ENCODE results near the gene ARHGAP42. TPM values are rescaled to one million over a fixed set of nuclear protein-coding genes. Genes with fewer than 3 reads are reported as not detected.

The ARHGAP42 gene
- polyA plus RNA-seq, 1 donor: 25.6 TPM

DNA sequence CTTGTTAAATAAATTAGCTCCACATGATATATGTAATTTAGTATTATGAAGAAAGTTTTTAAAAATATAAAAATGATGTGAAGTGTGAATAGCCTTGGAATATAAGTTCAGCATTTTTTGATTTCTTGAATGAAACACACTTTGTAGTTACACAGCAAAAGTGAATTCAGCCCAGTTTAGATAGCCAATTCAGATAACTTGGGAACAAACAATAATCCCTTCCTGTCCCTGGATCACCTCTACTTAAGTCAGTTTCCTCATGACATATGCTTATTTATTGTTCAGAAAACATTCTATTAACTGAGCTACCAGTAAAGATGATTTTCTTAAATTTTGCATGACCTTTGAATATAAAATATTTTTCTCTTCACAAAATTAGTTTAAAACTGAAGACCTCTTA, 335.2 kb downstream of the ARHGAP42 start:
- no peak for DNase-seq (ENCODE audit: low read depth)

- DNase-seq (ENCODE audit: low read depth): no peak
These were observed 341.6 kb downstream of the ARHGAP42 start for GRCh38 chr11:101028644-101029043.

GRCh38 chr11:101030015-101030414, 342.9 kb downstream of the ARHGAP42 start:
- no peak for DNase-seq (ENCODE audit: low read depth)

DNA sequence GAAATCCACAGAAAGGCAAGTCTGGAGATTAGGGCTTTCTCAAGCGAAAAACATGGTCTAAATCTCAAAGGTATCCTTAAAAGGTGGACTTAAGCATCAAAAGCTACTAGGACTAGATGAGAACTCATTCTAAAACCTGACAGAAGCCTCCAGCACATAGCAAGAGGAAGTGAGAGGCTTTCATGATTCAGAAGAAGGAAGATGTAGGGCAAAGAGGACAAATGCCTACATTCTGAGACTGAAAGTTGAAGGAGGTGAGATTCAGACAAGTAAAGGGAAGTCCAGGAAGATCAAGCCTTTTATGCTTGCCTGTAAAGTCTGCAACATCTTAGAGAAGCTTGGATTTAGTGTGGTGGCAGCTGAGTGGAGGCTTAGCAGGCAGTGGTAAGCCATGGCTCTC, 343.6 kb downstream of the ARHGAP42 start:
- DNase-seq (ENCODE audit: low read depth): no peak

DNA sequence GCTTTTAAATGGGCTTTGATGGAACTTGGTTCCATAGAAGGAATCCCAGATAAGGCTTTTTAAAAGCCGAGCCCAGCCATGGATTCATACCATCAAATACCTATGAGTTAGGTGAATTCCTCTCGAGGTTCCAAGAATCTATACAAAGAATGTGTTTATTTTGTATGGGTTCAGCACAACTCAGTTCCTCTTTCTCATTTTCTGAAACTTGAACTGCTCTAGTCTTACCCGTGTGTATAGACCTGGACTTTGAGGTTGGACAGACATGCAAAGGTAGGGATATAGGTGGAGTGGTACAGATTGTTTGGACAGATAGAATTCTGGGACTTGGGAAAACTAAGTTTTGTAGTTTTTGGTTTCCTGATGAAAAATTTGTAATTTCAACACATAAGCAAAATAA, 344.6 kb downstream of the ARHGAP42 start:
- no peak for DNase-seq (ENCODE audit: low read depth)

DNA sequence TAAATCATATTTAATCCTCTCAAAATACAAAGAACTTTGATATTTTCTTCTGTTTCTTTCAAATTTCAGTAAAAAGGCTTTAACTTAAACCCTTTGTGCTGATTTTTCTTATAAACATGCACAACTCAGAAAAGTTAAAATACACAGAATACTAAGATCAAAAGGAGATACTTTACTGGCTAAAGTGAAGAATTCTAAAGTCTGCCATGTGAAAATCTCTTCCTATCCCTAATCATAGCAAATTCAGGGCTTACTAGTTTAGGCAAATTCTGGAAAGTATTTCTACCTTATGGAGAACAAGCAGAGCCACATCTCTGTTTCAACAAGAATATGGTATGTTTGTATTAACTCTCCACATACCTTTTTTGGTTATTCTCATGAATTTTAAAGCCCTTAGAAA, 345.9 kb downstream of the ARHGAP42 start:
- DNase-seq (ENCODE audit: low read depth): no peak

DNA sequence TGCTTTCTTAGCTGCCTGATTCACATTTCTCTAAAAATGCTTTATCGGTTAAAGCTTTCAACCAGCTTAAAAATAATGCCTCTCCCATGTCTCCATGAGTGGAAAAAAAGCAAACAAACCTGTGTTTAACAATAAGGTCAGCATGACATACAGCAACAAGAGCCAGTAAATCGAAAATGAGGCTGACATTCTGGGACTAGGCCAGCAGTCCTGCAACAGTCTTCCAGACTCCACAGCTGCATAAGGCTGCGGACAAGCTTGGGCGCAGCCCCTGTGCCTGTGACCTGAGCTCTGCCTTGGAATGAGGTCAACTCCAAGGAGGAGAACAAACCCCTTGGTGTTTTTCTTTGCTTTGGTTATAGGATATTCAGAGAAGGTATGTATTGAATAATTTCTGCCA, 347.0 kb downstream of the ARHGAP42 start:
- DNase-seq (ENCODE audit: low read depth): peak; percentile 81

DNA sequence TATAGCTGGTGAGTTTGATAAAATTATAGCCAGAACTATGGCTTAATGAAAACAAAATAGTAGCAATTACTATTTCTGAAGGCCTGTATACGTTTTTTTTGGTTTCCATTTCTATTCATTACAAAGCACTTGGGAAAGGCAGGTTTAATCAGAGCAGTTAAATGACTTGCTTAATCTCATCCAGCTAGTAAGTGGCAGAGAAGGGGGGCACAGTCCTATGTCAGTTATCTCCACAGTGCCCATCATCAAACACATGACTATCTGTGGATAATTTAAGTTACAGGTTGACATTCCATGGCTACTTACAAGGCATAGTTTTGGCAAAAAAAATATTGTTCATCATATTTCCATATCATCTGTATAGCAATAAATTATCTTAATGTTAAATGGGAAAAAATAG, 348.8 kb downstream of the ARHGAP42 start:
- no peak for DNase-seq (ENCODE audit: low read depth)

Measured in forelimb muscle (tissue), 1 donor.